HG03432 (cell line): Measurements from ENCODE around the gene MRPL23.

ENCODE experiments used
- ATAC-seq: cut with Tn5 transposase; IDR thresholded peaks from one replicate; pipeline ENCODE4 v1.9.1; 2021; ENCODE audit warnings: mild to moderate bottlenecking, moderate library complexity; ENCODE audit not compliant: unreplicated experiment

The MRPL23 gene

DNA sequence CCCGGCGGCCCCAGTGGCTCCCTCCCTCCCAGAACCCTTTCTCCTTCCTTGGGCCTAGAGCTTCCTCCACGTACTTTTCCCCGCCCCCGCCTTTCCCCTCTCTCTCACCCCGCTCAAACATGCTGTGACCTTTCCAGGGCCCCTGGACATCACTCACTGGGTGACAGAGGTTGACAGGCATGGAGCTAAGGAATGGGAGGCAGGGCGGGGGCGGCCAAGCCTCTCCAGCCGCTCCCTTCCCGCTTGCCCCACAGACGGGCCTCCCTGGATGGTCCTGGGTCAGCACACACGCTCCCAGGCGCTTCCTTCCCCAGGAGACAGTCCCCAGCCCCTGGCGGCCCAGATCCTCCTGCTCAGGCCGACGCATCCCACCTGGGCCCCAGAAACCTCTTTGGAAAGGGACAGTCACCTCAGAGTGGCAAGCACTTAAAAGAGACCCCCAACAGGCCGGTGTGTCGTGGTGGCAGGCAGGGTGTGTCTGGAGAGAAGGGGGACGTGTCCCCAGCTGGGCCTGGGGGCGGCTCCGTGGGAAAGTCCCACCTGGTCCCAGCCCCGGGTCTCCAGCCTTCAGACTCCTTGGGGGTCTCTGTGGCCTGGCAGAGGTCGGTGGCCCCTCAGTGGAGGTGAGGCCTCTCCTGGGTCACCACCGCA lies 41.7 kb downstream of the MRPL23 start:
- ATAC-seq = no peak

DNA sequence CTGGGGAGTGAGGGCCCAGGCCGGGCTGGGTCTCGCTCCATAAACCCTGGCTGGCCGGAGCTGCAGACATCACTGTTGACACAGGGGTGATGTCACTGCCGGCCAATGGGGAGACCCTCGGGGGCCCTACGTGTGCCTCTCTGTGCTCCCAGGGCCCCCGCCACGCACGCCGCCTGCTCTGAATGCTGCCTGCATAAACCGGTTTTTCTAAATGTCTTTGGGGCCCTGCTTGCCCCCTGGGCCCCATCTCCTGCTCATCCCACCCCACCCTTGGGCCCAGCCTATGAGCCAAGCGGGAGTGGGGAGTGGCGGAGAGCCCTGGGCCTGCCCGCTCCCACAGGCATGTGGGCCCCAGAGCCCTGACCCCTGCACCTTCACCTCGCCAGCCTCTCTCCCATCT lies 42.8 kb downstream of the MRPL23 start:
- ATAC-seq = no peak

DNA sequence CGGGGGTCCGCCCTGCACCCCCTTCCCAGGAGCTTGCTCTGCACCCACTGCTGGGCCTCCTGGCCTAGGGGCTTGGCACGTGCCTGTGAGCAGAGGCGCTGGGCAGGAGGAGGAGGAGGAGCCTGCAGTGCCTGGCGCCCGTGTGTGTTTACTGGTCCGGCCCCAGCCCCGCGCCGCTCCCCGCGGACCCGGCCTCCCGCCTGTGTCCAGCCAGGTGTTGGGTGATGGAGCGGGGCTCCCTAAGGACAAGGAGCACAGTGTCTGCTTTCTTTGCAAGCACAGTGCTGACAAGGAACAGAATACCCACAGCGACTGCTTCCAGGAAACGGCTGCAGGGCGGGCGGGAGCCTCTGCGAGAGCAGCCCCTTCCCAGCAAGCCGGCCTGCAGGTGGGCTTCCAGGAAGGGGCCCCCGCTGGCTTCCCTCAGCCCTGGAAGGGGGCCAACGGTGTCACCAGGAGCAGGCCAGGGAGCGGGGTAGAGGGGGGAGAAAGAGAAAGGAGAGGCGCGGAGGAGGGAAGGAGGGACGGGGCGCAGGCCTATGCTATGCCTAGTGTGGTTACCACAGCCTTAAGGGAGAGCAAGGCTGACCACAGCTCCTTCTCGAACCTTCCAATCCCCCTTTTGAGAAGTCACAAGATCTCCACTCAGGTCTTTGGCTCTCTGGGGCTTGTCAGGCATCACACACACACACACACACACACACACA lies 43.9 kb downstream of the MRPL23 start:
- ATAC-seq = no peak

DNA sequence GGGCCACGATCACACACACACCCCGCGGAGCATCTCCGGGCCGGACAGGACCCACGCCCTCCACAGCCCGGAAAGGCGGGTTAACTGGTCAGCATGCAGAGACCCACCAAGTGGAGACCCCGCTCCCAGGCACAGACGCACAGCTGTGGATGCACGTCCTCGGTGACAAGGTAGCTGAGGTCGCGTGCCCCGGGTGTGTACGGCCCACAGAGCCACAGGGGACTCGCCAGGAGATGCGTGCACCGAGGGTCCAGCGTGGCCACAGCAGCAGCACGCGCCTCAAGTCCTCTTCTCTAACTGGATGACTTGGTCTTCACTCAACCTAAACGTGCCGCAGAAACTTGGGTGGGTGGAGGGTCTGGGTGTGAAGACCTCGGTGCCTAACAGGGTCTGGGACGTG lies 45.0 kb downstream of the MRPL23 start:
- ATAC-seq = no peak

DNA sequence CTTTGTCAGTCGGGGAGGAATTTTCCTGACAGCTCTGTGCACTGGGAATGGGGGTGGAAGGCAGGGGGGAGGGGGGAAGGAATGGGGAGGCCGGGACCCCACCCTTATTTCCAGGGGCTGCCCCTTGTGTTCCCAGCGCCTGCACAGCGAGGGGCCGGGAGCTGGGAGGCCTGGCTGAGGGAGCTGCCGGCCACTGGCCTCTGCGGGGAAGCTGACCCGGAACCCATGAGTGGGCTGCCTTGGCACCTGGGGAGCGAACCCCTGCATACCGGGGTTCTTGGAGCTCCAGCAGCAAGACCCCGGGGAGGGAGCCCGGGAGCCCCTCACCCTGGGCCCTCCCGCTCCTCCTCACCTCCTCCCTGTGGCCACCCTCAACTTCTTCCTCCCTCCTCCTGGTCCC lies 47.0 kb downstream of the MRPL23 start:
- ATAC-seq = no peak

DNA sequence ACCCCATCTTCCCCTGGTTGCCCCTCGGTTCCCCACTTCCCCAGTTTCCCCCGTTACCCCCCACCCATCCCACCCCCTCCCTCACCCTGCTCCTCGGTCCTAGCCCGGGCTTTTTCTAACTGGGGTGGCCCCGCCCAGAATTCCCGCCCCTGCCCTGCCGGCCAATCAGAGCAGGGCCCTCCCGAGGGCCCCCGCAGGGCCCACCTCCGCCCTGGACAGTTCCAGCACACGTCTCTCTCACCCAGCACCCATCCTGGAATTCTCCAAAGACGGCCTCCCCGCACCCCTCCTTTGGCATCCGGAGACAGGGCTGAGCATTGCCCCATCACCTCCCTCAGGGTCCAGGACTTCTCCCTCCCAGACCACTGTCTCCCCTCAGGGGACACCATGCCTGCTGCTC lies 50.6 kb downstream of the MRPL23 start, which contains the start of gene H19:
H19 (minus strand) TSS at position 88 of the 400 bp plus-strand sequence.
- ATAC-seq = no peak

DNA sequence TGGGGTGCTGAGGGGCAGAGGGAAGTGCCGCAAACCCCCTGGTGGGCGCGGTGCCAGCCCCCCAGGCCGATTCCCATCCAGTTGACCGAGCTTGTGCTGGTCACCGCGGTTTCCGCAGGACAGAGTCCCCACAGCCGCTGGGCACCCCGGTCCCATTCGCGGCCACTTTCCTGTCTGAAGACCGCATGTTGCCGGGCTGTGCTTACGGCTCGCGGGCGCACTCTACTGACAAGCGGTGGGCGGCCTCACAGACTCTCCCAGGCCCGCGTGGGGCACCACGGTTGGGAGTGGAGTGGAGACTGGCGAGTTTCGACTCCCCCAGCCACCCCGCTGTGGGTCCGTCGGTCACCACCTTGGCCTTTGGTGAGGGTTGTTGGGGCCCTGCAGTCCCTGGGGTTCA lies 51.2 kb downstream of the MRPL23 start:
- ATAC-seq = no peak

DNA sequence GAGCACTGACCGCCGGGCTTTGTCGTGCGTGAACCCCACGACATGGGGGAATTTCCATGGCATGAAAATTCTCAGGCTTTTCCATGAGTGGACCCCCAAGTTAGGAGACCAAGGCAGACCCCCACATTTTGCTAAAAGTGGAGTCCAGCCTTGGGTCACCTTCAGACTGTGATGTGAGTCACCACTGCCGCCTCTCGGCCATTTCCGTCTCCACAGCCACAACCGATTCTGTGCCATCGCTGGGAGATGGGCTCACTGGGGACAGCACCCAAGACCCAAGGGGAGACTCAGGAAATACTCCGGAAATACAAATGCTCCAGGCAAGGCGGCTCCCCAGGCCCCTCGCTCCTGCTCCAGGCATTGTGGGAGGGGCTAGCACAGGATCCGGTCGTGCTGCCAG lies 51.7 kb downstream of the MRPL23 start:
- no peak for ATAC-seq

DNA sequence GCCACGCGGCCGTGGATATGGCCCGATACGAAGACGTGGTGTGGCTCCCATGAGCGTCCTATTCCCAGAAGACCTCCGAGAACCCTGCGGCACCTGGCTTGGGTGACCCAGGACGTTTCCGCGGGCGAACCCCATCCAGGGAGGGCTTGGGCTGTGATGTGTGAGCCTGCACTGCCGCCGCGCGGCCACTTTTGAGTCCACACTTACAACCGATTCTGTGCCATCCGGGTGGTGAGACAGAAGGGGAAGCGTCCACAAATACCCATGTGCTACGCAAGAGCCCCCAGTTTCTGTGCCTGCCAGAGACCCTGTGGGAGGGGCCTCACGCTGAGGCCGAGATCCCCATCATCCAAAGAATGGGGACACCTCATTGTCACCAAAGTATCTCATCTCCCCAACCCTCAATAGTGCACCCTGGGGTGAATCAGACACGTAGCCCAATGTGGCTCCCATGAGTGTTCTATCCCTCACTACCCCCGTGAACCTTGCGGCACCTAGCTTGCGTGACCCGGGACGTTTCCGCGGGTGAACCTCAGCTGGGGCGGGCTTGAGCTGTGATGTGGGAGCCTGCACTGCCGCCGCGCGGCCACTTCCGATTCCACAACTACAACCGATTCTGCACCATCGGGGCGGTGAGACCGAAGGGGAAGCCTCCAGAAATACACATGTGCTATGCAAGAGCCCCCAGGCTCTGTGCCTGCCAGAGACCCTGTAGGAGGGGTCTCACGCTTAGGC lies 55.1 kb downstream of the MRPL23 start:
- no peak for ATAC-seq

DNA sequence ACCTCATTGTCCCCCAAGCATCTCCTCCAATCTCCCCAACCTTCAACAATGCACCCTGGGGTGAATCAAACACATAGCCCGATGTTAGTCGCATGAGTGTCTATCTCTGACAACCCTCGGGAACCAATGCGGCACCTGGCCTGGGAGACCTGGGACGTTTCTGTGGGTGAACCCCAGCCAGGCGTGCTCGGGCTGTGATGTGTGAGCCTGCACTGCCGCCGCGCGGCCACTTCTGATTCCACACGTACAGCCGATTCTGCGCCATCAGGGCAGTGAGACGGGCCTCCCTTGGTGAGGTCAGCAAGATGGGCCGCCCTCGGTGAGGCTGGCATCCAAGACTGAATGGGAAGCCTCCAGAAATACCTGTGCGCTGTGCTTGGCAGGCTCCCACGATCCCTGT lies 55.7 kb downstream of the MRPL23 start:
- no peak for ATAC-seq

DNA sequence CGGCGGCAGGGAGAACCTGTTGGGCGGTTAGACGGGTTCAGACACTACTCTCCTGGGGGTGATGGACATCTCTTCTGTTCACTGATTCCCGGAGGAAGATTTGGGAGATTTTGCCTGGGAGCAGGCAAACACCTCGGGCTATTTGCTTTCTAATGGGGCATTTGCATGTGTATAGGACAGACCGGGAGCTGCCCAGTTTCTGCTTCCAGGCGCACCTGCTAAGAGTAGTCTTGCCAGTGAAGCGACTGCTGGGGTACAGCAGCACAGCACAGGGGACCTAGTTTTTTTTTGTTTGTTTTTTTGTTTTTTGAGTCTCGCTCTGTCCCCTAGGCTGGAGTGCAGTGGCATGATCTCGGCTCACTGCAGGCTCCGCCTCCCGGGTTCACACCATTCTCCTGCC lies 57.3 kb downstream of the MRPL23 start:
- no peak for ATAC-seq
